Naive thymus-derived CD8-positive, alpha-beta T cell (primary cell): ENCODE results near the gene CREG2. TPM values are rescaled to one million over a fixed set of nuclear protein-coding genes. Genes with fewer than 3 reads are reported as not detected.

Experiments used
- ATAC-seq, 2 donors: fragments of 150-1000 bp; cut with Tn5 transposase in 1 of 2; sonication (Bioruptor Pico), chemical (Tn5 transposase) in 1 of 2; 1 replicate in 1 of 2; 2 replicates in 1 of 2; pipeline ENCODE4 v1.10.0; 2021; ENCODE audit warnings: mild to moderate bottlenecking in 2 of 2, moderate library complexity in 2 of 2
- POLR2A ChIA-PET: fragments of 350-600 bp; sonication (Branson Sonifier 250); formaldehyde crosslinking; loops from one replicate; lab custom pipeline; 2021; ENCODE audit warnings: antibody characterized with exemption; lab: Charles Lee
- DNase-seq, 10 donors: peaks; one replicate each; pipeline versions ENCODE4 v3.0.0 to v3.0.0-alpha.2; 2020 to 2022
- H3K27ac Mint-ChIP-seq, 10 donors: one replicate each; pipeline ENCODE4 v1.8.0; 2020 to 2022; ENCODE audit warnings: mild to moderate bottlenecking in 10 of 10, mixed read lengths in 10 of 10, moderate library complexity in 4 of 10, inconsistent platforms in 1 of 10
- H3K27me3 Mint-ChIP-seq, 5 donors: one replicate each; pipeline ENCODE4 v1.8.0; 2021 to 2022; ENCODE audit warnings: mixed read lengths in 5 of 5
- H3K36me3 Mint-ChIP-seq, 3 donors: one replicate each; pipeline ENCODE4 v1.8.0; 2020 to 2022; ENCODE audit warnings: mixed read lengths in 3 of 3, mild to moderate bottlenecking in 2 of 3, inconsistent platforms in 1 of 3
- H3K4me1 Mint-ChIP-seq, 4 donors: one replicate each; pipeline ENCODE4 v1.8.0; 2021 to 2022; ENCODE audit warnings: mixed read lengths in 4 of 4
- H3K4me3 Mint-ChIP-seq, 10 donors: one replicate each; pipeline ENCODE4 v1.8.0; 2020 to 2022; ENCODE audit warnings: mild to moderate bottlenecking in 10 of 10, mixed read lengths in 10 of 10, moderate library complexity in 6 of 10, inconsistent platforms in 1 of 10
- H3K9me3 Mint-ChIP-seq, 9 donors: one replicate each; pipeline ENCODE4 v1.8.0; 2020 to 2022; ENCODE audit warnings: mixed read lengths in 9 of 9, mild to moderate bottlenecking in 3 of 9, inconsistent platforms in 1 of 9, moderate library complexity in 1 of 9
- polyA plus RNA-seq, 3 donors: library from polyadenylated mRNA; unstranded; fragments of 300-500 nt; fragmentation: Illumina TruSeq; gene quantifications; one replicate each; pipeline ENCODE4 v1.2.3, GENCODE V29; 2021
- total RNA-seq, 8 experiments: library from RNA in 2 of 8; stranded (reverse) in 2 of 8; gene quantifications; one replicate each; pipeline ENCODE4 v1.2.3 and lab custom pipeline; 2021 to 2026

CREG2 gene
- total and polyA plus RNA-seq, 5 experiments from 2014 or later: not detected

DNA sequence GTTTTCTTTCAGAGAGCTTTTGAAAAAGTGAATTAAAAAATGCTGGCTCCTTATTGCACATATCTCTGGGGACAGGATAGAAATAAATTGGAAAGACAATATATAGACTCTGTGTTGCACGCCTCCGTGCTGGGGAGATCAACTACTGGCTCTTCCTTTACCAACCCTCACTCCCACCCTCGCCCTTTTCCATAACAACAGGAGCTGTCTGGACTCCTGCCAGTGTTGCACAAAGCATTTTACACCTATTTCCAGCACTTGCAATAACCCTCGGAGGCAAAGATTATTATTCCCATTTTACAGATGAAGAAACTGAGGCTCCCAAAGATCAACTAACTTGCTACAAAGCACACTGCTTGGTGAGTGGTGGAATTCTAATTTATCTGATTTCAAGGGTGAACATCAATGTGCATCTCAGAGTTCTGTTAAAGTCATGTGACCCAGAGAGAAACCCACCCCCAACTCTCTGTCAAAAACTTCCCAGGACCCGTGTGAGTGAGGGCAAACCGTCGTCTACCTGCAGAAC is 4.2 kb downstream of the CREG2 start:
- Mint-ChIP-seq H3K27ac (no peak overlapping the region), H3K36me3 (peaks cover 0 to 3% (median 0%) of the 10 kb centered on the region in 3 donors), H3K27me3 (peaks cover 14 to 50% (median 36%) of the 10 kb centered on the region in 5 donors), H3K4me1 (peaks cover 4 to 13% (median 11%) of the 10 kb centered on the region in 4 donors), H3K4me3 (no peak overlapping the region), H3K9me3 (no peaks in the 10 kb centered on the region)
- ATAC-seq: no peak
- POLR2A ChIA-PET: no interaction called here
- DNase-seq: no peak

DNA sequence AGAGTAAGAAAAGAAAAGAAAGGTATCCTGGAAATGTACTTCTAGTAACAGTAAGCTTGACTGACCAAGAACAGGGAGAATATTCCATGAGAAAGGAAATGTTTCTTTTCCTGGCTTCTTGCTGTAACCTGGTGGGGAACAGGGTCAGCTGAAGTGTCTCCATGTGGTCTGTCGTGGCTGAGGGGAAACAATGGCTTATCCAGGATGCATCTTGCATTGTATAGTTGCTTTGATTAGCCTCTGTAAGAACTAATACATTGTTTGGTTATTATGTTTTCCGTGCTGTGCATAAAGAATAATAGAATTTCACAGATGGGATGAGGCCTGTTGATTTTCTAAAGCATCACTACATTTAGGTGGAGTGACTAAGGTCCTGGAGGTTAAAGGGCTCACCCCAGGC is 4.9 kb downstream of the CREG2 start:
- POLR2A ChIA-PET: no interaction called here
- H3K27me3 Mint-ChIP-seq: peaks cover 11 to 44% (median 31%) of the 10 kb centered on the region in 5 donors
- no peaks in the 10 kb centered on the region for H3K9me3 Mint-ChIP-seq
- H3K4me1 Mint-ChIP-seq: peaks cover 4 to 8% (median 7%) of the 10 kb centered on the region in 4 donors
- H3K4me3 Mint-ChIP-seq: no peak overlapping the region
- DNase-seq (no peak), ATAC-seq (no peak)
- H3K27ac Mint-ChIP-seq: no peak overlapping the region
- H3K36me3 Mint-ChIP-seq: peaks cover 0 to 3% (median 0%) of the 10 kb centered on the region in 3 donors

DNA sequence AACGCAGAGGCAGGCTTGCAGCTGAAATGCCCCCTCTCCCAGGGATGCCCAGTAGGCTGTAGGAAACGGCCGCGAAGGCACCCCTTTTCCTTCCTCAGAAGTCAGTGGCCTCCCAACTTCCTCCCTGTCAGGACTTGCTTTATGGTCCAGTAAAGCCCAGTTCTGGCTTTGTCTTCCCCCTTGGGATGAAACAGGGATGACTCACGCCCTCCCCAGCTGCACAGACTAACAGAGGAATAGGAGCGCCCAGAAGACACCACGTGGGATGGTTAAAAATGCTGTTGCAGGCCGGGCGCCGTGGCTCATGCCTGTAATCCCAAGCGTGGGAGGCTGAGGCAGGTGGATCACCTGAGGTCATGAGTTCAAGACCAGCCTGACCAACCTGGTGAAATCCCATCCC is 6.9 kb downstream of the CREG2 start:
- POLR2A ChIA-PET: no interaction called here

DNA sequence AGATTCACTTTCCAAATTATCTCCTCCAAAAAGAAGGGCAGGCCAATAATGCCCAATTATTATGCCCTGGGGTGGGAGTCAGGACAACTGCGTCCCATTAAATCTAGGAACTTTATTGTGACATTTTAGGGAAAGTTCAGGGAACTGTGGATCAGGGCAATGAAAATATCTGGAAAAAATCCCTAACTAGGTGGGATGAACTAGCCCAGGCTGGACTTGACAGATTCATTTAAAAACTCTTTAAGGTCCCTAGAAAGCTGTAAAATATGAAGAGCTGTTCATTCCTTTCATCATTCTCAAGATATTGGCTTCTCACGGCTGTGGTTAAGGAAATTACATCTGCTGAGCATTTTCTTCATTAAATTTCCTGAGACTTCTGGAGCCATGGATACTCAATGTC is 8.2 kb downstream of the CREG2 start:
- DNase-seq: no peak
- no peak for ATAC-seq
- peaks cover 3 to 9% (median 6%) of the 10 kb centered on the region in 4 donors for H3K4me1 Mint-ChIP-seq
- POLR2A ChIA-PET: no interaction called here
- H3K36me3 Mint-ChIP-seq: no peaks in the 10 kb centered on the region
- H3K9me3 Mint-ChIP-seq: no peaks in the 10 kb centered on the region
- H3K27ac Mint-ChIP-seq: no peak overlapping the region
- H3K27me3 Mint-ChIP-seq: peaks cover 0 to 15% (median 11%) of the 10 kb centered on the region in 5 donors
- H3K4me3 Mint-ChIP-seq: no peak overlapping the region

More for the DNA sequence above, 6.9 kb downstream of the CREG2 start:
- peaks cover 4 to 28% (median 19%) of the 10 kb centered on the region in 5 donors for H3K27me3 Mint-ChIP-seq
- H3K27ac Mint-ChIP-seq: no peak overlapping the region
- H3K4me1 Mint-ChIP-seq: no peaks in the 10 kb centered on the region
- no peaks in the 10 kb centered on the region for H3K9me3 Mint-ChIP-seq
- no peak overlapping the region for H3K4me3 Mint-ChIP-seq
- no peak for ATAC-seq
- peaks cover 0 to under 1% (median 0%) of the 10 kb centered on the region in 3 donors for H3K36me3 Mint-ChIP-seq
- no peak for DNase-seq

DNA sequence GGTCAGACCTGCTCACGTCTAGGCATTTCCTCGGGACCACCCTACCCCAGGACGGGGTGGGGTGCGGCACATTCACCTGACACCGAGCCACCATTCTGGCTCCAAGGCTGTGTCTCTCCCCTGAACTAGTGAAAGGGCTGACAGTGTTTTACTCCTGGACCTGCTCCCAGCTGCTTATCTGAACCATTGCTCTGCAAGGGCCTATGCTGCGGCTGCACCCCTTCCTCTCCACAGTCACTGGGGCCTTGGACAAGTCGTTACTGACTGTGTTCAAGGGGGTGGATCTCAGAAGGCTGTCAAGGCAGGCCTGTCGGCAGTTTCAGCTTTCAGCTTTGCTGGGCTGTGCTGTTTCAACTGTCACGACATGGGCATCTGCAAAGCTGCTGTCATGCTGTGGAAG is 11.7 kb downstream of the CREG2 start:
- Mint-ChIP-seq H3K4me3 (no peak overlapping the region), H3K4me1 (peaks cover 3 to 9% (median 6%) of the 10 kb centered on the region in 4 donors), H3K27ac (peak overlapping the region in 1 of 10 donors; percentile 11), H3K9me3 (peaks cover 0 to 13% (median 4%) of the 10 kb centered on the region in 9 donors), H3K27me3 (no peaks in the 10 kb centered on the region), H3K36me3 (peaks cover 0 to 6% (median 0%) of the 10 kb centered on the region in 3 donors)
- POLR2A ChIA-PET: no interaction called here
- ATAC-seq: no peak
- no peak for DNase-seq

DNA sequence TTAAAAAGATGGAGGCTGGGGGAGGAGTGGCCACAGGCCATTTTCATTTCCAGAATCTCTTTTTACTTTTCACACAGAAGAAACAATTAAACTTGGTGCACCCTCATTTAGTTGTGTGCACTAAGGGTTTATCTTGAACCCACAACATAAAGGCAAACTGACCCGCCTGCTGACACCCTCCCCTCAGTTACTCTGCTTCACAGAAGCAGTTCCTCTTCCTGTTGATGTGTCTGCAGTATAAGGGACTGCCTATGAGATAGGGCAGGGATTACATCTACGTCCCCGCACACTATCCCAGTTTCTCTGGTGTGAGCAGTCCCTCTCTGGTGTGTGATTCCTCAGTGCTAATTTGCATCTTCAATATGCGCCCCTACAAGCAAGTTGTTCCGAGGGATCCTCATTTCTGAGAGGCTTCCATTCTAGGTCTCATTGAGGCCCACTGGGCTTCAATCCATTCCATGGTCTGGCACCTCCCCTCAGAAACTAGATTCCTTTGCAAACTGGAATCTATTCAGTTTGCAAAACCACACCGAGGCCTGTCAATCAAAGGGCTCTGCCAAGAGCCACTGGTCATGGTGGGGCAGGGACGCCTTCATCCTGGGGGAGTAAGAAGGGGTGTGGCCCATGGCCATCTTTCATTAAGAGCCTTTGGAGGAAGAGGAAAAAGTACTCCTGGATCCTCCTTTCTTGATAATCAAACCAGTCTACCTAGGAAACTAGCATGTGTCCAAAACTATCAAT is 12.3 kb downstream of the CREG2 start:
- POLR2A ChIA-PET: no interaction called here
- Mint-ChIP-seq H3K4me1 (peaks cover 3 to 9% (median 6%) of the 10 kb centered on the region in 4 donors), H3K27me3 (no peaks in the 10 kb centered on the region), H3K9me3 (peaks cover 0 to 13% (median 4%) of the 10 kb centered on the region in 9 donors), H3K4me3 (no peak overlapping the region), H3K36me3 (peaks cover 0 to 6% (median 0%) of the 10 kb centered on the region in 3 donors), H3K27ac (peak overlapping the region in 3 of 10 donors; percentile 13 to 27 (median 24))
- DNase-seq (no peak), ATAC-seq (no peak)

DNA sequence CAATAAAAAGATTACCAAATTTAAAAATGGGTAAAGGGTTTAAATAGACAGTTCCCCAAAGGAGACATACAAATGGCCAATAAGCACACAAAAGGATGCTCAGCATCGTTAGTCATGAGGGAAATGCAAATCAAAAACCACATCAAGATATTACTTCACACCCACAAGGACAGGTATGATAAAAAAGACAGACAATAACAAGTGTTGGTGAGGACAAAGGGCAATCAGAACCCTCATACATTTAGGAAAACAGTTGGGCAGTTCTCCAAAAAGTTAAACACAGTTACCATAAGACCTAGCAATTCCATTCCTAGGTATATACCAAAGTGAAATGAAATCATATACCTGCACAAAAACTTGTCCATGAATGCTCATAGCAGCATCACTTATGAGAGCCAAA is 14.5 kb downstream of the CREG2 start:
- ATAC-seq (no peak), DNase-seq (no peak)
- H3K9me3 Mint-ChIP-seq: peaks cover 0 to 13% (median 4%) of the 10 kb centered on the region in 9 donors
- peaks cover 0 to 6% (median 0%) of the 10 kb centered on the region in 3 donors for H3K36me3 Mint-ChIP-seq
- no peak overlapping the region for H3K27ac Mint-ChIP-seq
- no peak overlapping the region for H3K4me3 Mint-ChIP-seq
- H3K4me1 Mint-ChIP-seq: peaks cover 3 to 9% (median 6%) of the 10 kb centered on the region in 4 donors
- POLR2A ChIA-PET: no interaction called here
- no peaks in the 10 kb centered on the region for H3K27me3 Mint-ChIP-seq

DNA sequence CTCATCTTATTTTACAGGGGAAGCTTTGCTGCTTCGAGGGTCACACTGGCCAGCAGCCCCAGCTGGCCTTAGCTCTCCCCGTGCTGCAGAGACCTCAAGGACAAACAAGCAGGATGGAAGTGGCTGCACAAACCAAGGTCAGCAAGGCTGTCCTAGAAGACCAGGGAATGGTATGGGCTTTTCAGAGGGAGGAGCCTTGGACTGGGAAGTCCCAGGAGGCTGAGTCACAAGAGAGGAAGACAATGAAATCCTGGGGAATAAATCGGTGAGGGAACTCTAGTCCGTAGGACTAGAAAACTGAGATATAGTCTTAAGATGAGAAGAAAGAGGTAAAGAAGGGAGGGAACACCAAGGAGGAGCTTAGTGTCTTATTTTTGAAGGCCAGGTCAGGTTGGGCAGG is 15.7 kb downstream of the CREG2 start:
- POLR2A ChIA-PET: no interaction called here
- Mint-ChIP-seq H3K9me3 (peaks cover 0 to 13% (median 4%) of the 10 kb centered on the region in 9 donors), H3K36me3 (peaks cover 0 to 6% (median 0%) of the 10 kb centered on the region in 3 donors), H3K27ac (no peak overlapping the region), H3K4me1 (peaks cover 3 to 9% (median 6%) of the 10 kb centered on the region in 4 donors), H3K4me3 (no peak overlapping the region), H3K27me3 (no peaks in the 10 kb centered on the region)
- DNase-seq: no peak
- ATAC-seq: no peak

DNA sequence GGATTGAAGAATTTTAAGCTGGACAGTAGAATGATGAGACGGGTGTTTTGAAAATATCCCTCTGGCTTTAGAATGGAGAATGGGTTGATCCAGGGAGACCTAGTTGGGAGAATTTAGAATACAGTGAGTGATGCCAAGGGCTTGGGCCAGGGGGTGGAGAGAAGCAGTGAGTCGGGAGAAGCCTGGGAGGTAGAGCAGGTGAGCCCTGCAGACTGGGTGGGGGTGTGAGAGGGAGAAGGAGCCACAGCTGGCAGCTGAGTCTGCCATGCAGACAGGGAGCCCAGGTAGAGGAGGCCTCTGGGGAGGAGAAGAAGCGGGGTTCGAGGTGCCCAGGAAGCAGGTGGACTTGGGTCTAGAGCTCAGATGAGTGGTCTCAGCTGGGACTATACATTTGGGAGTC is 18.2 kb downstream of the CREG2 start:
- Mint-ChIP-seq H3K27me3 (no peaks in the 10 kb centered on the region), H3K9me3 (peaks cover 0 to 13% (median 4%) of the 10 kb centered on the region in 9 donors), H3K4me3 (no peak overlapping the region), H3K36me3 (peaks cover 0 to 6% (median 0%) of the 10 kb centered on the region in 3 donors), H3K27ac (no peak overlapping the region), H3K4me1 (no peaks in the 10 kb centered on the region)
- ATAC-seq (no peak), DNase-seq (no peak)
- POLR2A ChIA-PET: no interaction called here

DNA sequence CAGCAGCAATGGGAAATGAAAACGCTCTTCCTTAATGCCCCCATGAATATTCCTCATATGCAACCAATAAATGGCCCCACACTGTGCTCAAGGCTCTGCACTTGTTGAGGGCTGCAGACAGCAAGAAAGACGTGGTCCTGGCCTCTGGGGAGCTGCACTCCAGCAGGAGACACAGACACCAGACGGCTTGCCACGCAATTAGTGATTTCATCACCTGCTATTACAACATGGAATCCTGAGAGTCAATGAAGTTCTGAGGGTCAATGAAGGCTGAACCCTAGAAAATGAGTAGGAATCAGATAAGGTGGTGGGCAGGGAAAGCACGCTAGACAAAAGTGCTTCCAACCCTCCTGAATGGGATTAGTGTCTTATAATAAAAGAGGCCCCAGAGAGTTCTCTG is 18.9 kb downstream of the CREG2 start:
- Mint-ChIP-seq H3K4me3 (no peak overlapping the region), H3K4me1 (no peaks in the 10 kb centered on the region), H3K9me3 (peaks cover 0 to 11% (median 2%) of the 10 kb centered on the region in 9 donors), H3K27ac (no peak overlapping the region), H3K36me3 (peaks cover 0 to 6% (median 0%) of the 10 kb centered on the region in 3 donors), H3K27me3 (no peaks in the 10 kb centered on the region)
- DNase-seq (no peak), ATAC-seq (no peak)
- POLR2A ChIA-PET: no interaction called here

DNA sequence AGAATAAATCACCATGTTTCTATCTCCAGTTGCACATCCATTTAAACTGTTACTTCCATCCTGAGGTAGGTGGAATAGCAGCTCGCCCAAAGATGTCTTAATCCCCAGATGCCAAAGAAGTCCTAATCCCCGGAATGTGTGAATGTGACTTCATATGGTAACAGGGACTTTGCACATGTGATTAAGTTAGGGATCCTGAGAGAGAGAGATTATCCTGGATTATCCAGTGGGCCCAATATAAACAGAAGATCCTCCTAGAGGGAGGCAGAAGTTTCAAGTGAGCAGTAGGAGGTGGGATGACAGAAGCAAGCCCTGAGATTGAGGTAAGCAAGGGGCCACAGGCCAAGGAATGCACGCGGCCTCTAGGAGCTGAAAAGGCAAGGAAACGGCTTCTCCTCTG is 19.8 kb downstream of the CREG2 start:
- POLR2A ChIA-PET: no interaction called here
- Mint-ChIP-seq H3K4me1 (peaks cover 0 to 3% (median 1%) of the 10 kb centered on the region in 4 donors), H3K36me3 (peaks cover 0 to 3% (median 0%) of the 10 kb centered on the region in 3 donors), H3K9me3 (peaks cover 0 to 3% (median 0%) of the 10 kb centered on the region in 9 donors), H3K4me3 (no peak overlapping the region), H3K27ac (no peak overlapping the region), H3K27me3 (no peaks in the 10 kb centered on the region)
- DNase-seq (no peak), ATAC-seq (no peak)

DNA sequence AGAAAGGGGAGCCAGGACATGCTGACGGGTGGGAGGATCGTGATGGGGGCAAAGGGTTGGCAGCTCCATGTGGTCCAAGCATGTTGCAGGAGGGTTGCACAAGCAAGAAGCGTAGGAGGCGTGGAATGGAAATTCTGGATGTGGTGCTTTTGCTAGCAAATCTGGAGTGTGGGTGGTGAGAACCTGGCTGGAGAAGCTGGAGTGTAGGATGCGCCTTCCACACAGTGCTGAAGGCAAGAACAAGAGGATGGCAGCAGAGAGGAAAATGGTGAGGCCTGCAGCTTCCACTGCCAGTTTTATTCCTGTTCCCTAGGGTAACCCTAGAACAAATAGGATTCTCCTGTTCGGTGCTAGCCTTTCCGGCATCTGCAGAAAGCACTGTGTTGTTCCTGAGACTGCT is 22.4 kb downstream of the CREG2 start:
- peaks cover 6 to 28% (median 19%) of the 10 kb centered on the region in 4 donors for H3K4me1 Mint-ChIP-seq
- DNase-seq (no peak), ATAC-seq (no peak)

DNA sequence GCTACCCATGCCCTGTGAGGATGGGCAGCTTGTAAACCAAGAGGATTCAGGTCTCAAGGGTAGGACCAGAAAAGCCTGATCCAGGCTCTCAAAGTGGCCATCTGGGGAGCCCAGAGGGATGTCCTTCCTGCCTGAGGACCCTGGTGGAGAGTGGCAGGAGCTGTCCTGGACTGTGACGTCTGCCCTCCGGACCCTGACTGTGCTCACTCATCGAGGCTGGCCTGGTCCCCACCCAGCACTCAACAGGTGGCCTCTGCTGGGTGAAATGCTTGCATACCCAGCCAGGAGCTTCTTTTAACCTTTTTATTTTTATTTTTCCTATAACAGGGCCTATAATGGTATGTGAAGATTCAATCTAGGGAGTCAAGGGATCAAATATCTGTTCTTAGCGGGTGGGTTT is 24.5 kb downstream of the CREG2 start:
- H3K27me3 Mint-ChIP-seq: no peaks in the 10 kb centered on the region
- H3K27ac Mint-ChIP-seq: peak overlapping the region in 3 of 10 donors; percentile 57 to 65 (median 60)
- no peaks in the 10 kb centered on the region for H3K9me3 Mint-ChIP-seq
- DNase-seq (no peak), ATAC-seq (no peak)
- H3K4me1 Mint-ChIP-seq: peaks cover 6 to 28% (median 19%) of the 10 kb centered on the region in 4 donors
- H3K36me3 Mint-ChIP-seq: no peaks in the 10 kb centered on the region
- H3K4me3 Mint-ChIP-seq: no peak overlapping the region
- POLR2A ChIA-PET: no interaction called here

More for the DNA sequence above, 22.4 kb downstream of the CREG2 start:
- POLR2A ChIA-PET: no interaction called here
- no peaks in the 10 kb centered on the region for H3K36me3 Mint-ChIP-seq
- no peaks in the 10 kb centered on the region for H3K27me3 Mint-ChIP-seq
- no peak overlapping the region for H3K4me3 Mint-ChIP-seq
- no peak overlapping the region for H3K27ac Mint-ChIP-seq
- H3K9me3 Mint-ChIP-seq: no peaks in the 10 kb centered on the region
